ENCODE measurements around the gene AUTS2. TPM values are rescaled to one million over a fixed set of nuclear protein-coding genes. Genes with fewer than 3 reads are reported as not detected.

The AUTS2 gene
- total RNA-seq, 3 donors from 2014 or later: 31.5 to 94.3 (median 81.3) TPM

GRCh38 chr7:70665997-70666396 is 1067.7 kb downstream of the AUTS2 start:
- no peak for DNase-seq (ENCODE audit: low spot score in 2 of 2)
- Histone ChIP-seq H3K4me1 (no peaks in the 10 kb centered on the region), H3K36me3 (no peaks in the 10 kb centered on the region), H3K9me3 (no peaks in the 10 kb centered on the region), H3K27ac (no peak overlapping the region), H3K4me3 (no peak overlapping the region), H3K27me3 (no peaks in the 10 kb centered on the region)
- intact Hi-C loops (cut with DNase I; ENCODE audit: low total_unique reads): no loop called here
- TF ChIP-seq POLR2A (IDR thresholded peaks at IDR 0.05): no peak
- TF ChIP-seq POLR2AphosphoS5 (IDR thresholded peaks at IDR 0.05): no peak
- TF ChIP-seq CTCF (IDR thresholded peaks at IDR 0.05): no peak

DNA sequence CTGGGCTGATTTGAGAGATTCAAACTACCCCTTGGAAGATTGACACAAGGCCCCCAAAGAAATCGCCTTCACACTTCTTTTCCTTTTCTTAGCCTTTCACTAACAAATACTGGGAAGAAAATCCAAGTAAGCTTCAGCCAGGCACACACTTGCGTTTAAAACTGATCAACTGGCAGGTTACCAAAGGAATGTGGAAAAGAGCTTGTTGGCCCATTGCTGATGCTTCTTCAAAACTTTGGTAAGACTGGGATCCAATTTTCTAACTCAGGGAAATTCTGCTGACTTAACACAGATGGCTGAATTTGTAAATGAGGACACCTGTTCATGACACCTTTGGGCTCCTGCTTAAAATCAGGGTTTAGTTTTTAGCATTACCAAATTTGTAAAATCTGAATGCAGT is 1069.1 kb downstream of the AUTS2 start:
- no peaks in the 10 kb centered on the region for H3K36me3 ChIP-seq
- no peak overlapping the region for H3K4me3 ChIP-seq
- intact Hi-C loops (cut with DNase I; ENCODE audit: low total_unique reads): no loop called here
- no peaks in the 10 kb centered on the region for H3K4me1 ChIP-seq
- no peak overlapping the region for H3K27ac ChIP-seq
- TF ChIP-seq POLR2A (IDR thresholded peaks at IDR 0.05): no peak
- TF ChIP-seq POLR2AphosphoS5 (IDR thresholded peaks at IDR 0.05): no peak
- no peak for TF ChIP-seq CTCF (IDR thresholded peaks at IDR 0.05)
- no peaks in the 10 kb centered on the region for H3K27me3 ChIP-seq
- DNase-seq (ENCODE audit: low spot score in 2 of 2): no peak
- H3K9me3 ChIP-seq: no peaks in the 10 kb centered on the region

DNA sequence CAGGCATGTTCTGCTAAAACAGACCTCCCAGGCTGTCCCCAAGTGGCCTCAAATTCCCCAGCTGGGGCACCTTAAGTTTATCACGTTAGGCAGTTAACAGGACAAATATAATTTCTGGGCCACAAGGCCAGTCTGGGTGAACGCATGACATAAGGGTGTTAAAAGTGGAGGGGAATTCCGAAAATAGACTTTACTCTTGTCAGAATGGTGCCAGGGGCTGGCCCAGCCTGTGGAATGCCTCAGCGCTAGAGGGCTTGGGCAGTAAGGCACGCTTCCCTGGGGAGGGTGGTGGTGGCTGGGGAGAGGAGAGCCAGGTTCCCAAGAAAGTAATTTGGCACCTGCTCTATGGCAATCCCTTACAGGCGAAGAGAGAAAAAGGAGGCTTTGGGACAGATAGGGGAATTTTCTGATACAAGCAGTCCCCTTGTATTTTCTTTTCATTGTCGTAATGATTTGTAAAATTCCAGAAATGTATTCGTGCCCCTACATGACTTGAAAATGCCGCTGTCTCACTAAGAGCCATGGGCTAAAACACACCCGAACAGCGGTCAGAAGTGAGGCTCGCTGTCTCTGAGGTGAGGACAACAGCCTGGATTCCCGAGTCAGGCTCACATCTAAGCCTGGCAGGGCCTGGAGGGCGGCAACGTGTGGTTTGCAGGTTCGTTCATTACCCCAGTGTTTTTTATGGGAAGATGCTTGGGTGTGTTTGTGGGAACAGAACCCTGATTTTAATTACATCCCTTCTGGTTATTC is 1070.5 kb downstream of the AUTS2 start:
- peak overlapping the region; percentile 52 to 54 for H3K27ac ChIP-seq
- no peak for TF ChIP-seq CTCF (IDR thresholded peaks at IDR 0.05)
- H3K36me3 ChIP-seq: no peaks in the 10 kb centered on the region
- intact Hi-C loops (cut with DNase I; ENCODE audit: low total_unique reads): no loop called here
- H3K4me3 ChIP-seq: no peak overlapping the region
- peak in 1 of 2 donors; percentile 76 for DNase-seq (ENCODE audit: low spot score in 2 of 2)
- no peaks in the 10 kb centered on the region for H3K9me3 ChIP-seq
- H3K27me3 ChIP-seq: no peaks in the 10 kb centered on the region
- H3K4me1 ChIP-seq: no peaks in the 10 kb centered on the region

GRCh38 chr7:70669854-70670253 is 1071.6 kb downstream of the AUTS2 start:
- no peak for DNase-seq (ENCODE audit: low spot score in 2 of 2)
- H3K4me1 ChIP-seq: no peaks in the 10 kb centered on the region
- no peak overlapping the region for H3K4me3 ChIP-seq
- intact Hi-C loops (cut with DNase I; ENCODE audit: low total_unique reads): no loop called here
- H3K9me3 ChIP-seq: no peaks in the 10 kb centered on the region
- no peak for TF ChIP-seq POLR2A (IDR thresholded peaks at IDR 0.05)
- no peak for TF ChIP-seq CTCF (IDR thresholded peaks at IDR 0.05)
- no peak for TF ChIP-seq POLR2AphosphoS5 (IDR thresholded peaks at IDR 0.05)
- no peaks in the 10 kb centered on the region for H3K27me3 ChIP-seq
- no peak overlapping the region for H3K27ac ChIP-seq
- H3K36me3 ChIP-seq: no peaks in the 10 kb centered on the region

- no peak for DNase-seq (ENCODE audit: low spot score in 2 of 2)
Observed at GRCh38 chr7:70670288-70670687, 1072.0 kb downstream of the AUTS2 start.

More at GRCh38 chr7:70670288-70670687, 1072.0 kb downstream of the AUTS2 start:
- Histone ChIP-seq H3K36me3 (no peaks in the 10 kb centered on the region), H3K27ac (no peak overlapping the region), H3K4me1 (no peaks in the 10 kb centered on the region), H3K4me3 (no peak overlapping the region), H3K9me3 (no peaks in the 10 kb centered on the region), H3K27me3 (no peaks in the 10 kb centered on the region)
- intact Hi-C loops (cut with DNase I; ENCODE audit: low total_unique reads): no loop called here
- no peak for TF ChIP-seq CTCF (IDR thresholded peaks at IDR 0.05)
- TF ChIP-seq POLR2A (IDR thresholded peaks at IDR 0.05): no peak
- no peak for TF ChIP-seq POLR2AphosphoS5 (IDR thresholded peaks at IDR 0.05)

All from breast epithelium (tissue), 4 donors.